Bronchial epithelial cell (primary cell): ENCODE results near the gene HP. TPM values are rescaled to one million over a fixed set of nuclear protein-coding genes. Genes with fewer than 3 reads are reported as not detected.

Source experiments
- DNase-seq: peaks from one replicate; pipeline ENCODE4 v3.0.0-alpha.2; 2010; ENCODE audit warnings: low read depth
- FAIRE-seq: peaks from 2 replicates; lab custom pipeline; 2011; peaks lifted over from hg19 to GRCh38; lab: Jason Lieb, UNC
- H3K27me3 ChIP-seq: 2 replicates; pipeline ENCODE4 v1.5.1; 2011; ENCODE audit warnings: low read length; ENCODE audit not compliant: control insufficient read depth, insufficient read depth
- H3K36me3 ChIP-seq: 2 replicates; pipeline ENCODE4 v1.5.1; 2011; ENCODE audit warnings: low read length; ENCODE audit not compliant: control insufficient read depth, insufficient read depth
- H3K4me3 ChIP-seq: 2 replicates; pipeline ENCODE4 v1.5.1; 2011; ENCODE audit warnings: mild to moderate bottlenecking, low read depth, low read length, control low read depth
- CTCF ChIP-seq: IDR thresholded peaks from 2 replicates; pipeline ENCODE4 v1.5.1; 2011; ENCODE audit warnings: mild to moderate bottlenecking, moderate library complexity, low read length, control low read depth, inconsistent platforms; ENCODE audit not compliant: insufficient read depth, severe bottlenecking
- total RNA-seq: library from RNA; depleted of rRNA; stranded (reverse); fragments of >200 nt; gene quantifications from 2 replicates; pipeline ENCODE4 v1.2.1, GENCODE V29; 2014

HP gene
- total RNA-seq, 1 donor from 2014 or later: not detected

DNA sequence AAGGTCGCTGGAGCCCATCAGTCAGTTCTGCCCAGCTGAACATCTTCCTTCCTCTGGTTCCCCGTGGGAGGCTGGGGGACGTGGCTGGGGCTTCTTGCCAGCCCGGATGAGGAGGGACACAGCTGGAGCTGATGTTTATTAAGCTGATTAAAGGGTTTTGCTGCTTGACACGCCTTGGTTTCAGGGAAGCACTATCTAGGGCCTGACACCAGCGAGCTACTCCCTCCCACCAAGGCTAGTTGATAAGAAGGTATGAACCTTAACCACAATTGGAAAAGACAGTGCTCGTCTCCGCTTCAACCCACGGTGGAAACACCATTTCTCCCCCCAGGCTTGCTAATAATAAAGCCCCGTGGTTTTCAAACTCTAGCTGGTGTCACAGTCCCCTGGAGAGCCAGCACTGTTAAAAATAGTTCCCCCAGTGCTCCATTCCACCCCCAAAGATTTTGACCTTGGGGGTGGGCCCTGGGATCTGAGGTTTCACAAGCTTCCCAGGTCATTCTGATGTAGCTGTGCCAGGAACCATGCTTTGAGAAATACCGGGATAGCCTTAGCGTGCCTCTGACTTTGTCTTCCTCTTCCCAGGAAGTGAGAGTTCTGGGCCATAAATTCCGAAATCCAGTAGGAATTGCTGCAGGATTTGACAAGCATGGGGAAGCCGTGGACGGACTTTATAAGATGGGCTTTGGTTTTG, 40.3 kb upstream of the HP start:
- peaks cover 4% of the 10 kb centered on the region for H3K36me3 ChIP-seq
- DNase-seq (no peak), FAIRE-seq (no peak)
- no peaks in the 10 kb centered on the region for H3K27me3 ChIP-seq
- H3K4me3 ChIP-seq: no peak overlapping the region
- no peak for TF ChIP-seq CTCF

- DNase-seq (no peak), FAIRE-seq (no peak)
- TF ChIP-seq CTCF: no peak
- no peaks in the 10 kb centered on the region for H3K27me3 ChIP-seq
- no peak overlapping the region for H3K4me3 ChIP-seq
- peaks cover 4% of the 10 kb centered on the region for H3K36me3 ChIP-seq
Observed at GRCh38 chr16:72014675-72015074, 39.6 kb upstream of the HP start.

GRCh38 chr16:72015124-72015523, 39.2 kb upstream of the HP start:
- Histone ChIP-seq H3K4me3 (no peak overlapping the region), H3K27me3 (no peaks in the 10 kb centered on the region), H3K36me3 (peaks cover 4% of the 10 kb centered on the region)
- DNase-seq (peak; percentile 22), FAIRE-seq (no peak)
- no peak for TF ChIP-seq CTCF

GRCh38 chr16:72018470-72018869, 35.8 kb upstream of the HP start:
- FAIRE-seq (no peak), DNase-seq (no peak)
- Histone ChIP-seq H3K36me3 (peaks cover 4% of the 10 kb centered on the region), H3K27me3 (no peaks in the 10 kb centered on the region), H3K4me3 (no peak overlapping the region)
- TF ChIP-seq CTCF: no peak

- FAIRE-seq (no peak), DNase-seq (no peak)
- TF ChIP-seq CTCF: peak; percentile 47
- no peak overlapping the region for H3K4me3 ChIP-seq
- peaks cover 6% of the 10 kb centered on the region for H3K36me3 ChIP-seq
- no peaks in the 10 kb centered on the region for H3K27me3 ChIP-seq
Observed at GRCh38 chr16:72021043-72021442, 33.3 kb upstream of the HP start.

DNA sequence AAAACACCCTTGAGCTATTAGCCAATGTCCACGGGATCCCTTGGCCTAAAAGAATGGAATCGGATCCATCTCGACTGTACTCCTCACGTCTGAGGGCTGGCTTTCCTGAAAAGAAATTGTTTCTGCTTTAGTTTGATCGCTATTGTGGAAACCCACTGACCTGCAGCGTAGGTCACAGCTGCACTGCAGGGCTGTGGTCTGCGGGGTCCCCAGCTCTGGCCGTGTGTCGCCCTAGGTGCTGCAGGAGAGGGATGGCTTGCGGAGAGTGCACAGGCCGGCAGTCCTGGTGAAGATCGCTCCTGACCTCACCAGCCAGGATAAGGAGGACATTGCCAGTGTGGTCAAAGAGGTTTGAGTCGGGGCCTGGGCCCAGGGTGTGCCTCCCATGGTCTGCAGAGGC, 32.2 kb upstream of the HP start:
- Histone ChIP-seq H3K27me3 (no peaks in the 10 kb centered on the region), H3K4me3 (no peak overlapping the region), H3K36me3 (peaks cover 6% of the 10 kb centered on the region)
- peak; percentile 18 for FAIRE-seq
- TF ChIP-seq CTCF: no peak
- no peak for DNase-seq
